ENCODE measurements around the gene ACHE. TPM values are rescaled to one million over a fixed set of nuclear protein-coding genes. Genes with fewer than 3 reads are reported as not detected.

Gene ACHE
- total RNA-seq (2022; extraction: Qiagen RNA extraction): 2.1 to 3.9 TPM (median 2.6 TPM) in 5 replicates

DNA sequence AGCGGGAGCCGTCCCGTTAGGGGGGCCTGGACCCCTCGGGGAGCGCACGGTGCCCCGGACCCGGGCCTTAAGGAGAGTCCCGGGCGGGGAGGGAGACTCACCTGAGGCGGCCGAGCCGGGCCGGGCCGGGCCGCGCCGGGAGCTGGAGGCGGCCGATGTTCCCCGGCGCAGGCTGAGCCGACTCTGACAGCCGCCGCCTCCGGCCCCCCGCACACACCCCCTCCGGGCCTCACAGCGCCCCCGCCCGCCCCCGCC, at the start of gene ACHE:
Gene ACHE, minus strand, starts transcription at position 188 of the 255 bp plus-strand sequence. CDS start 1,656 bp downstream, outside the sequence.

DNA sequence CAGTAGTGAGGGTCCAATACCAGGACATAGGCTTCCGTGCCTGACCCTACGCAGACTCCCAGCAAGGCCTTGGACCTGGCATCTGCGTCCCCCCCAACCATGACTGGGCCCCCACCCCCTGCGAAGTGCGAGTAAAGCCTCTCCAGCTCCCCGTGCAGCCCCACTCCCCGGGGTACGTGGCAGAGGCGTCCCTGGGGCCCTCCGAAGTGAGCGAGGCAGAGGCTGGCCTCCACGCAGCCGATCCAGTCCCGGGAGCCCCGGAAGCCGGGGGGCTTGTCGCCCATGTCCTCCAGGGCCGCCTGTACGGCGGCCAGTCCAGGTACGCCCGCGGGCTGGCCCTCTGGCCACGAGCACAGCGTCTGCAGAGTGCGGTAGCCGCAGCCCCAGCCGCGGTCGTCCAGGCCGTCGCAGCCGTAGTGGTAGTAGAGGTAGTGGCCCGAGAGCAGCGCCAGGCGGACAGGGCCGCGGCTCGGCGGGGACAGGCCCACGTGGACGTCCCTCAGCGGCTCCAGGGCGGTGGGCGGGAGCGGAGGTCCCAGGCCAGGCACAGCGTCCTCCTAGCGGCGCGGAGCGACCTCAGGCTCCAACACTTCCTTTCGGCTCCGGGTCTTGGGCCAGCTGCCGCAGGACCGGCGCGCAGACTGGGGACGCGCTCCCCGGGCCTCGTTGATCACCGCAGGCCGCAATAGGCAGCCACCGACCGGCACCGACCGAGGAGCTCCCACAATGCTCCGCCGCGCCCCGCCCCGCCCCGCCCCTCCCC, 6.5 kb downstream of the ACHE start, which contains the start of gene UFSP1:
Gene UFSP1, minus strand, starts transcription at position 728 of the 763 bp plus-strand sequence. Its CDS starts 444 bp downstream, at position 284.

DNA sequence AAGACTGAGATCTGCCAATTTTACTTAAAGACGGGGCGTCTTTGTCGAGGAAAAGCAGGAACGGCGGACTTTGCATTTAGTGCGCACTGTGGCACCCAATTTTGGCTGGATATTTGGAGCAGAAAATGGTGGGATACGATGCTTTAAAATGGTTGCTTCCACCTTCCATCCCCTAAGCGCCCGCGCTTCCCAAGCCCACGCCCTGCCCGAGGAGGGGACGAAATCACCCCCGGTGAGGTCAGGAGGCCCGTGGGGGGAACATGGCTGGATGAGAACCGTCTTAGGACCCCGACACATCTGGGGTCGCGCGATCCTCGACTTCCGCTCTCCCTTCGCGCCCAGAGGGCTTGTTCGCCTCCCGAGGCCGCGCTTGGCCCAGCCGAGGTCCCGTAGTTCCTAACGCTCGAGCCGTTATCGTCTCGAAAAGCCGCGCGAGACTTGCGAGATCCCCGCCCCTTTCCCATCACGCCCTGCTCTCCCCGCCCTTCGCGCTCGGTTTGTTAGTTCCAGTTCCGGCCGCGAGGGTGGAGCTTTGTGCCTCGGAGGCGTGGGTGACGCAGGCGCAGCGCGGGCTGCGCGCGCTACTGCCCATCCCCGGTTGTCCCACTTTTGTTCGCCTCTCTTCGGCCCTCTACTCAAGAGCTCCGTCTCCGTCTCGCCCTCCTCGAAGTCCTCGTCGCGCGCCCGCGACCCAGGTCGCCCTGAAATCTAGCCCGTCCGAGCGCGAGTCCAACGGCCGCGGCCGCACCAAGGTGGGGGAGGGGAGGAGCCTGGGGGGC, 20.9 kb downstream of the ACHE start, which contains the start of gene SRRT:
Gene SRRT, plus strand, starts transcription at position 527 of the 779 bp plus-strand sequence. CDS start 488 bp downstream, outside the sequence.

GRCh38 chr7:100867040-100867775, 28.5 kb downstream of the ACHE start, which contains the start of gene TRIP6:
TRIP6 (plus strand) TSS chr7:100867387; CDS start chr7:100867498, 111 bp downstream.

GRCh38 chr7:100852048-100852872, 43.4 kb downstream of the ACHE start, which contains the start of gene SLC12A9:
SLC12A9 (plus strand) TSS chr7:100852713; CDS start chr7:100854198, 1,485 bp downstream.

Other genes with a start within 250 kb of the ACHE start
- not detected in 5 replicates for gene ACTL6B, start 239.4 kb downstream of the ACHE start, total RNA-seq (2022; extraction: Qiagen RNA extraction)
- gene GNB2, start 222.1 kb downstream of the ACHE start, total RNA-seq (2022; extraction: Qiagen RNA extraction): 164 to 260 TPM (median 253 TPM) in 5 replicates
- 11.8 to 23.5 TPM (median 18.2 TPM) in 5 replicates for gene GIGYF1, start 201.6 kb downstream of the ACHE start, total RNA-seq (2022; extraction: Qiagen RNA extraction)
- gene POP7, start 189.8 kb downstream of the ACHE start, total RNA-seq (2022; extraction: Qiagen RNA extraction): 69.2 to 97.1 TPM (median 91.2 TPM) in 5 replicates
- gene EPO, start 175.4 kb downstream of the ACHE start, total RNA-seq (2022; extraction: Qiagen RNA extraction): 0.10 to 0.12 TPM in 2 of 5 replicates, not detected in the others
- not detected in 5 replicates for gene ZAN, start 162.3 kb downstream of the ACHE start, total RNA-seq (2022; extraction: Qiagen RNA extraction)
- gene EPHB4, start 68.4 kb downstream of the ACHE start, total RNA-seq (2022; extraction: Qiagen RNA extraction): 33.1 to 44.5 TPM (median 43.5 TPM) in 5 replicates
- gene SLC12A9, start 43.2 kb downstream of the ACHE start, total RNA-seq (2022; extraction: Qiagen RNA extraction): 9.2 to 17.7 TPM (median 14.8 TPM) in 5 replicates
- gene TRIP6, start 28.5 kb downstream of the ACHE start, total RNA-seq (2022; extraction: Qiagen RNA extraction): 41.1 to 59.3 TPM (median 54.1 TPM) in 5 replicates
- 117 to 143 TPM (median 142 TPM) in 5 replicates for gene SRRT, start 20.8 kb downstream of the ACHE start, total RNA-seq (2022; extraction: Qiagen RNA extraction)
- 3.3 to 7.2 TPM (median 6.4 TPM) in 5 replicates for gene UFSP1, start 6.2 kb downstream of the ACHE start, total RNA-seq (2022; extraction: Qiagen RNA extraction)
- gene MUC3A, start 53.6 kb upstream of the ACHE start, total RNA-seq (2022; extraction: Qiagen RNA extraction): 15.0 to 24.4 TPM (median 20.8 TPM) in 5 replicates
- 12.5 to 22.8 TPM (median 18.6 TPM) in 5 replicates for gene MUC12, start 73.7 kb upstream of the ACHE start, total RNA-seq (2022; extraction: Qiagen RNA extraction)
- 0.01 to 0.03 TPM (median 0.01 TPM) in 5 replicates for gene MUC17, start 124.2 kb upstream of the ACHE start, total RNA-seq (2022; extraction: Qiagen RNA extraction)
- 10.5 to 17.1 TPM (median 13.2 TPM) in 5 replicates for gene TRIM56, start 189.6 kb upstream of the ACHE start, total RNA-seq (2022; extraction: Qiagen RNA extraction)
- gene SERPINE1, start 231.2 kb upstream of the ACHE start, total RNA-seq (2022; extraction: Qiagen RNA extraction): 1,598 to 2,064 TPM (median 1,785 TPM) in 5 replicates